Measurements from ENCODE around the gene TECPR1. TPM values are rescaled to one million over a fixed set of nuclear protein-coding genes. Genes with fewer than 3 reads are reported as not detected.

The TECPR1 gene
- total and polyA plus RNA-seq, 2 of the 4 experiments (the other 2 are of a cell fraction), result 11.5 to 14.7 TPM

GRCh38 chr7:98165827-98166667 is 86.0 kb downstream of the TECPR1 start:
- Histone ChIP-seq H3K27me3 (ENCODE audit: control insufficient read depth, insufficient read depth, low read length) (no peaks in the 10 kb centered on the region), H3K4me3 (ENCODE audit: insufficient read depth, low read depth, low read length) (no peak overlapping the region), H2BK15ac (ENCODE audit: low read depth, low read length) (no peak overlapping the region), H3K18ac (ENCODE audit: low read depth, low read length) (no peak overlapping the region), H3K23ac (ENCODE audit: low read depth, low read length) (no peak overlapping the region), H2BK120ac (ENCODE audit: low read depth, low read length) (no peak overlapping the region), H4K20me1 (ENCODE audit: insufficient read depth, low read length) (0 out of 2 replicates have a peak, but pooled peaks cover 2% of the 10 kb centered on the region), H3K9me3 (ENCODE audit: control insufficient read depth, insufficient read depth, low read length) (no peaks in the 10 kb centered on the region), H2BK5ac (ENCODE audit: low read depth, low read length, poor library complexity, severe bottlenecking) (no peak overlapping the region), H3K79me1 (ENCODE audit: low read depth in 1 of 2, low read length in 2 of 2) (no peaks in the 10 kb centered on the region), H2AFZ (replicated peaks; ENCODE audit: low read length, poor library complexity) (no peak overlapping the region), H2BK20ac (ENCODE audit: low read depth, low read length) (no peak overlapping the region), H3K4ac (ENCODE audit: low read depth, low read length) (no peak overlapping the region), H3K56ac (ENCODE audit: extremely low read depth, insufficient read depth, low read length) (no peak overlapping the region), H3K36me3 (ENCODE audit: control insufficient read depth, insufficient read depth, low read length) (no peaks in the 10 kb centered on the region), H3K14ac (replicated peaks; ENCODE audit: low read depth, low read length) (no peak overlapping the region), H3K4me1 (ENCODE audit: control insufficient read depth, insufficient read depth, low read length) (no peaks in the 10 kb centered on the region), H3K9me1 (ENCODE audit: insufficient read depth, low read length) (0 out of 2 replicates have a peak, but pooled peaks cover 4% of the 10 kb centered on the region), H4K91ac (ENCODE audit: insufficient read depth, low read depth, low read length) (no peak overlapping the region), H2AK9ac (replicated peaks; ENCODE audit: low read depth, low read length, poor library complexity) (no peak overlapping the region), H3K4me2 (ENCODE audit: low read depth, low read length) (no peak overlapping the region), H3K27ac (ENCODE audit: insufficient read depth, low read length) (no peak overlapping the region), H2AK5ac (ENCODE audit: low read depth, low read length) (no peak overlapping the region), H4K8ac (ENCODE audit: low read depth in 2 of 2, low read length in 2 of 2) (no peak overlapping the region), H4K5ac (ENCODE audit: low read depth, low read length) (no peak overlapping the region), H3K9ac (ENCODE audit: low read depth, low read length) (no peak overlapping the region)
- dilution Hi-C loops (cut with HindIII; ENCODE audit: low sequenced_read_pairs, unreplicated experiment), result no loop called here
- DNase-seq (peak; percentile 14), ATAC-seq (ENCODE audit: low read depth) (peak; percentile 59; the same call in 1 of the 2 replicates)
- TF ChIP-seq SMC3 (IDR thresholded peaks at IDR 0.05; ENCODE audit: low read depth, low read length) (peak; percentile 48; the same call in 1 of the 2 replicates), RAD21 (IDR thresholded peaks at IDR 0.05; ENCODE audit: low read length) (peak; percentile 65), MXI1 (IDR thresholded peaks at IDR 0.05; ENCODE audit: borderline replicate concordance, low read depth, low read length) (no peak)
- TF ChIP-seq, protein P1, sequence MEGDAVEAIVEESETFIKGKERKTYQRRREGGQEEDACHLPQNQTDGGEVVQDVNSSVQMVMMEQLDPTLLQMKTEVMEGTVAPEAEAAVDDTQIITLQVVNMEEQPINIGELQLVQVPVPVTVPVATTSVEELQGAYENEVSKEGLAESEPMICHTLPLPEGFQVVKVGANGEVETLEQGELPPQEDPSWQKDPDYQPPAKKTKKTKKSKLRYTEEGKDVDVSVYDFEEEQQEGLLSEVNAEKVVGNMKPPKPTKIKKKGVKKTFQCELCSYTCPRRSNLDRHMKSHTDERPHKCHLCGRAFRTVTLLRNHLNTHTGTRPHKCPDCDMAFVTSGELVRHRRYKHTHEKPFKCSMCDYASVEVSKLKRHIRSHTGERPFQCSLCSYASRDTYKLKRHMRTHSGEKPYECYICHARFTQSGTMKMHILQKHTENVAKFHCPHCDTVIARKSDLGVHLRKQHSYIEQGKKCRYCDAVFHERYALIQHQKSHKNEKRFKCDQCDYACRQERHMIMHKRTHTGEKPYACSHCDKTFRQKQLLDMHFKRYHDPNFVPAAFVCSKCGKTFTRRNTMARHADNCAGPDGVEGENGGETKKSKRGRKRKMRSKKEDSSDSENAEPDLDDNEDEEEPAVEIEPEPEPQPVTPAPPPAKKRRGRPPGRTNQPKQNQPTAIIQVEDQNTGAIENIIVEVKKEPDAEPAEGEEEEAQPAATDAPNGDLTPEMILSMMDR (conservative IDR thresholded peaks at IDR 0.05; ENCODE audit: low read depth, low read length), result peak; percentile 62
- in situ Hi-C loops (cut with MboI; ENCODE audit: low sequenced_read_pairs), result loop anchor here (25.0 kb wide), 1 partner anchor 304 kb away; the partner anchor contains the start of gene ASNS
- ChIA-PET CTCF (interaction anchor here (0.6 to 5.4 kb wide), 10 partner anchors 9 to 1536 kb away, joined by 3 to 37 read pairs (median 4); partner anchors contain the start of gene LMTK2), POLR2A (ENCODE audit: unreplicated experiment) (no interaction called here)
- WGBS, 2 experiments (ENCODE audit: extremely low coverage in 2 of 2, insufficient read length in 1 of 2), result 90% methylated on average over 2 of the region's 18 CpGs; no CpG with 5 or more reads in 1 of the 2 experiments
- intact Hi-C loops (cut with micrococcal nuclease), result no loop called here
- BruUV-seq (replicated peaks), result no TSS peak

Other genes starting within 250 kb of the TECPR1 start
- gene LMTK2, start 145.4 kb downstream of the TECPR1 start, total RNA-seq (2012; rRNA removed), result 5.0 and 5.3 TPM in 2 replicates
- gene LMTK2, start 145.4 kb downstream of the TECPR1 start, polyA plus RNA-seq (2012; rRNA removed), result 4.2 and 4.4 TPM in 2 replicates
- not detected in 2 replicates for gene BHLHA15, start 40.8 kb downstream of the TECPR1 start, total RNA-seq (2012; rRNA removed)
- not detected in 2 replicates for gene BHLHA15, start 40.8 kb downstream of the TECPR1 start, polyA plus RNA-seq (2012; rRNA removed)
- gene BRI3, start 29.5 kb upstream of the TECPR1 start, total RNA-seq (2012; rRNA removed), result 24.7 and 30.6 TPM in 2 replicates
- 68.3 and 91.3 TPM in 2 replicates for gene BRI3, start 29.5 kb upstream of the TECPR1 start, polyA plus RNA-seq (2012; rRNA removed)
- 2.2 TPM in 2 replicates for gene BAIAP2L1, start 148.9 kb upstream of the TECPR1 start, total RNA-seq (2012; rRNA removed)
- 5.8 and 6.0 TPM in 2 replicates for gene BAIAP2L1, start 148.9 kb upstream of the TECPR1 start, polyA plus RNA-seq (2012; rRNA removed)

Data from IMR-90 (cell line).